GM19467 (cell line): ENCODE data around the gene TCIRG1.
"Not testable (repeated sequence)": the region's sequence is repeated elsewhere in the genome, so short reads cannot be mapped to it uniquely, and the experiment has no call there.

Source experiments
- ATAC-seq: cut with Tn5 transposase; IDR thresholded peaks from one replicate; pipeline ENCODE4 v1.9.1; 2021; ENCODE audit warnings: mild to moderate bottlenecking, moderate library complexity; ENCODE audit not compliant: unreplicated experiment

The TCIRG1 gene

GRCh38 chr11:68077617-68078582 is 39.1 kb downstream of the TCIRG1 start:
- ATAC-seq, result no peak

GRCh38 chr11:68080860-68081259 is 42.0 kb downstream of the TCIRG1 start:
- ATAC-seq, result no peak

- no peak for ATAC-seq
Observed at GRCh38 chr11:68081691-68082090, 42.9 kb downstream of the TCIRG1 start.

GRCh38 chr11:68082481-68082880 is 43.7 kb downstream of the TCIRG1 start:
- no peak for ATAC-seq

- ATAC-seq, result no peak
Observed at GRCh38 chr11:68083517-68083916, 44.7 kb downstream of the TCIRG1 start.

- ATAC-seq, result no peak
Observed at GRCh38 chr11:68089679-68090078, 50.9 kb downstream of the TCIRG1 start.

GRCh38 chr11:68090287-68090686 is 51.5 kb downstream of the TCIRG1 start:
- no peak for ATAC-seq

- ATAC-seq, result no peak
Observed at GRCh38 chr11:68090706-68091105, 51.9 kb downstream of the TCIRG1 start.

- no peak for ATAC-seq
Observed at GRCh38 chr11:68092411-68092810, 53.6 kb downstream of the TCIRG1 start.

- not testable (repeated sequence) for ATAC-seq
Observed at GRCh38 chr11:68092946-68093345, 54.1 kb downstream of the TCIRG1 start.

GRCh38 chr11:68093565-68093964 is 54.7 kb downstream of the TCIRG1 start:
- ATAC-seq, result no peak

- no peak for ATAC-seq
Observed at GRCh38 chr11:68096962-68097361, 58.1 kb downstream of the TCIRG1 start.

GRCh38 chr11:68099057-68099456 is 60.2 kb downstream of the TCIRG1 start:
- ATAC-seq, result no peak

GRCh38 chr11:68099474-68100405 is 60.9 kb downstream of the TCIRG1 start:
- no peak for ATAC-seq
